Caki2 (cell line): Measurements from ENCODE around the gene XRN2. TPM values are rescaled to one million over a fixed set of nuclear protein-coding genes. Genes with fewer than 3 reads are reported as not detected.

Experiments used
- DNase-seq: peaks from one replicate; pipeline ENCODE4 v3.0.0-alpha.2; 2015; ENCODE audit warnings: low read depth
- in situ Hi-C: cut with HindIII; loops from 2 replicates; pipeline ENCODE4 v1.10.0; 2016; ENCODE audit warnings: low sequenced_read_pairs, low pct_unique_long_range_greater_than_20kb, mixed read lengths
- total RNA-seq: library from RNA; depleted of rRNA; stranded (reverse); fragments of >200 nt; shearing (Covaris generic); gene quantifications from 2 replicates; pipeline ENCODE4 v1.2.3, GENCODE V29; 2014; ENCODE audit warnings: low replicate concordance; rRNA removed

The XRN2 gene
- total RNA-seq, 1 experiment from 2014 or later, result 116 TPM

DNA sequence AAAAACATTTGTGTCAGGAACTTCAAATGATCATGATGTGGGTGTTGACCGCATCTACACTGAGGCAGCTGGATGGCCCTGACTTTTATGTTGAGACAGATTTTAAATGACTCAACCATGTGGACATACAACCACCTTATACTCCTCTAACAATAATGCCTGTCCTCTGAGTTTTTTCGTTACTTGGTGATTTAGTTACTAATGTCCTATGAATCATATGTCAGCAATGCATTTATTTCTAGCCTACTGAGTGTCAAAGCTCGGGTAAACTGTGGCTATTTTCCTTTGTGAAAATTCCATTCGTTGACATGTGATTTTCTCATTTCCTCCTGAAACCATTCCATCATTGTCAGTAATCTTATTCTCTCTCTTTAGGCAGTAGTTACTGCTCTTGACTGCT, 133.1 kb downstream of the XRN2 start:
- in situ Hi-C loops, result no loop called here
- peak; percentile 93 for DNase-seq

GRCh38 chr20:21437248-21437647, 134.1 kb downstream of the XRN2 start:
- DNase-seq, result no peak
- in situ Hi-C loops, result no loop called here

DNA sequence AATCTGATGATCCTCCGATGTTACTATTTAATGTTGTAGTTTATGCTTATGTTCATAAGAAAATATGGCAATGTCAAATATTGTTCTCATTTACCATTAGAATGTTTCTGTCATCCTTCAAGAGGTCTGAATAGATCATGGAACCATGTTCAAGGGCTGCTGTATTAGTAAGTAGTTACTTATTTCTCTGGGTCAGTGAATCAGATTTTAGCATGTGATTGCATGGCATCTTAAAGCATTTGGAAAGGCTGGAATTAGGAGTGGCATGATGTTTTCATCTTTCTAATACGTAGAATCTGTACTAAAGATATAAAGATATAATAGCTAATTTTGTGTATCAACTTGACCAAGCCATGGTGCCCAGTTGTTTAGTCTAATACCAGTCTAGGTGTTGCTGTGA, 134.7 kb downstream of the XRN2 start:
- DNase-seq, result no peak
- in situ Hi-C loops, result no loop called here

Other genes starting within 250 kb of the XRN2 start
- not detected in 2 replicates for gene LINC00237, start 197.0 kb upstream of the XRN2 start, total RNA-seq
- 8.4 and 8.7 TPM in 2 replicates for gene KIZ, start 177.2 kb upstream of the XRN2 start, total RNA-seq
- not detected in 2 replicates for gene NKX2-4, start 94.2 kb downstream of the XRN2 start, total RNA-seq
- gene NKX2-2, start 210.7 kb downstream of the XRN2 start, total RNA-seq, result not detected in 2 replicates